ENCODE data around the gene MTERF4.

MTERF4 gene

DNA sequence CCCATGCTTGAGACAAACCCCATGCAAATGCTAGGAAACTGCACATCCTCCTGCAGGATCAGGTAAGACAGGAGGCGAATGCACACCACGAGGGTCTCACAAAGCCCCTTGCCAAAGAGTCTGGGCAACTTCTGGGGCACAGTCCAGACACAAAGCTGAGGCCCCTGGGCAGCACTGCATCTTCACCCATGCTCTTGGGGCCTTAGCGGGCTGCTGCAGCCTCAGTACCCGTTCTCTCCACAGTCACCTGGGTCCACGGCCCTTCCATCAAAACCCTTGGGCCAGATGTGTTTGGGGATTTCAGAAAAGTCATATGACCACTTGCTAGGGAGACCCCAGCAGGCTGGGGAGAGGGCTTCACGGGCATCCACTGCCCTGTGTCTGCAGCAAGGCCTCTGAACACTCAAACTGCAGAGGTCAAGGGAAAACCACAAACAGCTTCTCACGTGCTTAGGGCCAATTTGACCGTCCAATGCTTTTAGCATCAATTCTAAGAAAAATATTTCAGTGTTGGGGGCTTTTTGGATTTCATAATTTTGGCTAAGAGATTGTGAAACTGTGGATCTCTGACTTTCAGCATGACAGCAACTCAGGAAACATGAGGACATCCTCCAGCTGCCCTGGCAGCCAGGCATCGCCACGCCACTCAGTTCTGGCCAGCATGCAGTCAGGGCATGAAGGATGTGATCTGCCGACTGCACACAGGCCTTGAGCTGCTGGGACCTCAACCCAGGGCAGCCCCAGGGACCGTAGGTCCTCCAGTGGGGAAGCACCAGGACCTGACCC is 27.2 kb upstream of the MTERF4 start:
- no peak for DNase-seq
- no peak overlapping the region for H4K8ac ChIP-seq (ENCODE audit: low read length)
- no peaks in the 10 kb centered on the region for H3K79me1 ChIP-seq (replicated peaks; ENCODE audit: low read length, poor library complexity, severe bottlenecking)
- H3K9ac ChIP-seq (ENCODE audit: low read length): no peak overlapping the region
- H3K23ac ChIP-seq (ENCODE audit: low read length in 2 of 2): no peak overlapping the region
- 95% methylated on average over 12 of the region's 12 CpGs for WGBS
- H2AK5ac ChIP-seq (ENCODE audit: low read length, severe bottlenecking): no peak overlapping the region
- H3K9me3 ChIP-seq (ENCODE audit: control insufficient read depth, low read length): no peaks in the 10 kb centered on the region
- H3K4me3 ChIP-seq (ENCODE audit: insufficient read depth in 1 of 2, low read depth in 1 of 2, low read length in 2 of 2): no peak overlapping the region
- H3K4me2 ChIP-seq (ENCODE audit: low read length, poor library complexity, severe bottlenecking): no peak overlapping the region
- no peak overlapping the region for H2BK12ac ChIP-seq (ENCODE audit: low read length in 2 of 2)
- H3K36me3 ChIP-seq (ENCODE audit: control insufficient read depth in 1 of 2, insufficient read depth in 2 of 2, low read depth in 1 of 2, low read length in 2 of 2): peaks cover 7 to 18% of the 10 kb centered on the region in 2 experiments
- H3K27me3 ChIP-seq (ENCODE audit: control insufficient read depth in 1 of 2, insufficient read depth in 1 of 2, low read length in 2 of 2): no peaks in the 10 kb centered on the region
- H4K91ac ChIP-seq (ENCODE audit: low read length): no peak overlapping the region
- H2BK120ac ChIP-seq (ENCODE audit: low read depth, low read length): no peak overlapping the region
- no peak overlapping the region for H3K18ac ChIP-seq (ENCODE audit: low read depth in 1 of 2, low read length in 2 of 2)
- H3K14ac ChIP-seq (ENCODE audit: low read length in 2 of 2): no peak overlapping the region
- no peak overlapping the region for H3K4ac ChIP-seq (ENCODE audit: low read depth in 1 of 2, low read length in 2 of 2)
- no peak overlapping the region for H2BK15ac ChIP-seq (ENCODE audit: low read depth, poor library complexity, severe bottlenecking)
- H2AFZ ChIP-seq (ENCODE audit: low read depth, low read length): no peak overlapping the region
- H2BK5ac ChIP-seq (ENCODE audit: low read depth, low read length, poor library complexity, severe bottlenecking): no peak overlapping the region
- H3K4me1 ChIP-seq (ENCODE audit: control insufficient read depth, insufficient read depth, low read depth, low read length): no peaks in the 10 kb centered on the region
- H3K27ac ChIP-seq (ENCODE audit: low read length, poor library complexity, severe bottlenecking): no peak overlapping the region

DNA sequence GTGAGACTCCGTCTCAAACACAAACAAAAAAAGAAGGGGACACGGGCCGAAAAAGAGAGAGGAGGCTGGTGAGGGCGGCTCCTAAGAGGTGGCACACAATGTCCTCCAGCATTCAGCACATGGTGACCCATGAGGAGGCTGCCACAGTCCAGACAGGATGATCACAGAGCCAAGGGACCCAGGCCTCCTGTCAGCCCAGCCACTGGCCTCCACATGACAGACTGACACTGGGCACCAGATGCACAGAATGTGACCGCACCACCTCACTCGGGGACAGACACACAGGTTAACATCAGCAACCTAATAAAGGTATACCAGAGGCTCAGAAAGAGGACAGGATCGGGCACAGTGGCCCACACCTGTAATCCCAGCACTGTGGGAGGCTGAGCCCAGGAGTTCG is 26.2 kb upstream of the MTERF4 start:
- Histone ChIP-seq H2BK5ac (ENCODE audit: low read depth, low read length, poor library complexity, severe bottlenecking) (no peak overlapping the region), H2BK15ac (ENCODE audit: low read depth, poor library complexity, severe bottlenecking) (no peak overlapping the region), H3K4ac (ENCODE audit: low read depth in 1 of 2, low read length in 2 of 2) (no peak overlapping the region), H3K27me3 (ENCODE audit: control insufficient read depth in 1 of 2, insufficient read depth in 1 of 2, low read length in 2 of 2) (no peaks in the 10 kb centered on the region), H4K91ac (ENCODE audit: low read length) (no peak overlapping the region), H3K4me1 (ENCODE audit: control insufficient read depth, insufficient read depth, low read depth, low read length) (no peaks in the 10 kb centered on the region), H3K4me3 (ENCODE audit: insufficient read depth in 1 of 2, low read depth in 1 of 2, low read length in 2 of 2) (no peak overlapping the region), H3K14ac (ENCODE audit: low read length in 2 of 2) (no peak overlapping the region), H2AFZ (ENCODE audit: low read depth, low read length) (no peak overlapping the region), H3K36me3 (ENCODE audit: control insufficient read depth in 1 of 2, insufficient read depth in 2 of 2, low read depth in 1 of 2, low read length in 2 of 2) (peaks cover 4 to 23% of the 10 kb centered on the region in 2 experiments), H3K23ac (ENCODE audit: low read length in 2 of 2) (no peak overlapping the region), H2BK12ac (ENCODE audit: low read length in 2 of 2) (no peak overlapping the region), H3K9ac (ENCODE audit: low read length) (no peak overlapping the region), H2AK5ac (ENCODE audit: low read length, severe bottlenecking) (no peak overlapping the region), H3K4me2 (ENCODE audit: low read length, poor library complexity, severe bottlenecking) (no peak overlapping the region), H2BK120ac (ENCODE audit: low read depth, low read length) (no peak overlapping the region), H3K79me1 (replicated peaks; ENCODE audit: low read length, poor library complexity, severe bottlenecking) (no peaks in the 10 kb centered on the region), H3K18ac (ENCODE audit: low read depth in 1 of 2, low read length in 2 of 2) (no peak overlapping the region), H3K27ac (ENCODE audit: low read length, poor library complexity, severe bottlenecking) (no peak overlapping the region), H3K9me3 (ENCODE audit: control insufficient read depth, low read length) (no peaks in the 10 kb centered on the region), H4K8ac (ENCODE audit: low read length) (no peak overlapping the region)
- DNase-seq: no peak
- WGBS: 94% methylated on average over 8 of the region's 8 CpGs

DNA sequence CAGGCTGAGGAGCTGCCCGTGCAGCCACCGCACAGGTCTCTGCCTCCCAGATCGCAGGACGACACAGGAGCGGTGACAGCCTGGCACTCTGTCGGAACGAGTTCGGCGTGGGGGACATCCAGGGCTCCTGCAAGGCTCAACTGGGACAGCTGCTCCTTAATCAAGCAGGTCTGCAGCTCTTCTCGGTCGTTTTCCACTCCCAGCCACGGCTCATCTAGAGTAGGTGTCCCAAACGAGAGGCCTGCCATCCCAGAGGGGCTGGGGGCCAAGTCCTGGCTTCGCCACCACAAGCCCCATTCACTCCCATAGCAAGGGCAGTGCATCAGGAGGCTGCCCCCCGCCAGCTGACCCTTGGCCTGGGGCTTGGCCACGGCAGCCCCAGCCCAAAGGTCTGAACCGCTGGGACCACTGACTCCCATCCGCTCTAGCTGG is 24.7 kb upstream of the MTERF4 start:
- WGBS: 95% methylated on average over 18 of the region's 18 CpGs

DNA sequence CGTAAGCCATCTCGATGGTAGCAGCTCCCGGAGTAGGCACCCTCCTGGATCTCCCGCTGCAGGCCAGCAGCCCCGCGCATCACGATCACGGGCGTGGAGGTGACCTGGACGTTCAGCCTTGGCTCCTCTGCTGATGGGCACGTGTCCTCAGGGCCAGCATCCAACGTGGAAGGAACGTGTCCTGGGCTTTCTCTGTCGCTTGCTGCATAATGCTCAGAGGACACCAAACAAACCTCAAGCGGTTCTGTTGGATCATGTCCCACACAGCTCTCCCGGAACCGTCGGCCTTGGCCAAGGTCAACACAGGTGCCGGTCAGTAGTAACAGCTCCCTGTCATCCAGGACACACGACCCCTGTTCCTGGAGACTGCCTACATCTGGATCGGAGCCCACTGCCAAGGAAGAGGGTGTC is 24.1 kb upstream of the MTERF4 start:
- WGBS: 95% methylated on average over 21 of the region's 21 CpGs

More for the DNA sequence above, 24.7 kb upstream of the MTERF4 start:
- Histone ChIP-seq H3K27me3 (ENCODE audit: control insufficient read depth in 1 of 2, insufficient read depth in 1 of 2, low read length in 2 of 2) (no peaks in the 10 kb centered on the region), H3K4me1 (ENCODE audit: control insufficient read depth, insufficient read depth, low read depth, low read length) (no peaks in the 10 kb centered on the region), H4K91ac (ENCODE audit: low read length) (no peak overlapping the region), H3K9ac (ENCODE audit: low read length) (no peak overlapping the region), H3K18ac (ENCODE audit: low read depth in 1 of 2, low read length in 2 of 2) (no peak overlapping the region), H3K79me1 (replicated peaks; ENCODE audit: low read length, poor library complexity, severe bottlenecking) (no peaks in the 10 kb centered on the region), H2BK5ac (ENCODE audit: low read depth, low read length, poor library complexity, severe bottlenecking) (no peak overlapping the region), H2AK5ac (ENCODE audit: low read length, severe bottlenecking) (no peak overlapping the region), H3K4ac (ENCODE audit: low read depth in 1 of 2, low read length in 2 of 2) (no peak overlapping the region), H3K23ac (ENCODE audit: low read length in 2 of 2) (no peak overlapping the region), H2BK12ac (ENCODE audit: low read length in 2 of 2) (no peak overlapping the region), H3K14ac (ENCODE audit: low read length in 2 of 2) (no peak overlapping the region), H2BK15ac (ENCODE audit: low read depth, poor library complexity, severe bottlenecking) (no peak overlapping the region), H3K9me3 (ENCODE audit: control insufficient read depth, low read length) (no peaks in the 10 kb centered on the region), H3K4me2 (ENCODE audit: low read length, poor library complexity, severe bottlenecking) (no peak overlapping the region), H2AFZ (ENCODE audit: low read depth, low read length) (no peak overlapping the region), H4K8ac (ENCODE audit: low read length) (no peak overlapping the region), H3K36me3 (ENCODE audit: control insufficient read depth in 1 of 2, insufficient read depth in 2 of 2, low read depth in 1 of 2, low read length in 2 of 2) (peaks cover 11 to 29% of the 10 kb centered on the region in 2 experiments), H2BK120ac (ENCODE audit: low read depth, low read length) (no peak overlapping the region), H3K27ac (ENCODE audit: low read length, poor library complexity, severe bottlenecking) (no peak overlapping the region), H3K4me3 (ENCODE audit: insufficient read depth in 1 of 2, low read depth in 1 of 2, low read length in 2 of 2) (no peak overlapping the region)
- DNase-seq: no peak

More for the DNA sequence above, 24.1 kb upstream of the MTERF4 start:
- no peak overlapping the region for H2BK120ac ChIP-seq (ENCODE audit: low read depth, low read length)
- no peak overlapping the region for H4K91ac ChIP-seq (ENCODE audit: low read length)
- H3K23ac ChIP-seq (ENCODE audit: low read length in 2 of 2): no peak overlapping the region
- H2BK15ac ChIP-seq (ENCODE audit: low read depth, poor library complexity, severe bottlenecking): no peak overlapping the region
- H3K27ac ChIP-seq (ENCODE audit: low read length, poor library complexity, severe bottlenecking): no peak overlapping the region
- H4K8ac ChIP-seq (ENCODE audit: low read length): no peak overlapping the region
- no peak overlapping the region for H3K4me2 ChIP-seq (ENCODE audit: low read length, poor library complexity, severe bottlenecking)
- H3K27me3 ChIP-seq (ENCODE audit: control insufficient read depth in 1 of 2, insufficient read depth in 1 of 2, low read length in 2 of 2): no peaks in the 10 kb centered on the region
- peaks cover 14 to 29% of the 10 kb centered on the region in 2 experiments for H3K36me3 ChIP-seq (ENCODE audit: control insufficient read depth in 1 of 2, insufficient read depth in 2 of 2, low read depth in 1 of 2, low read length in 2 of 2)
- no peak overlapping the region for H3K4ac ChIP-seq (ENCODE audit: low read depth in 1 of 2, low read length in 2 of 2)
- no peak overlapping the region for H2BK5ac ChIP-seq (ENCODE audit: low read depth, low read length, poor library complexity, severe bottlenecking)
- no peak overlapping the region for H3K4me3 ChIP-seq (ENCODE audit: insufficient read depth in 1 of 2, low read depth in 1 of 2, low read length in 2 of 2)
- no peak for DNase-seq
- no peak overlapping the region for H2AK5ac ChIP-seq (ENCODE audit: low read length, severe bottlenecking)
- peaks cover 5% of the 10 kb centered on the region for H3K9me3 ChIP-seq (ENCODE audit: control insufficient read depth, low read length)
- H2AFZ ChIP-seq (ENCODE audit: low read depth, low read length): no peak overlapping the region
- H3K14ac ChIP-seq (ENCODE audit: low read length in 2 of 2): no peak overlapping the region
- no peaks in the 10 kb centered on the region for H3K79me1 ChIP-seq (replicated peaks; ENCODE audit: low read length, poor library complexity, severe bottlenecking)
- no peak overlapping the region for H2BK12ac ChIP-seq (ENCODE audit: low read length in 2 of 2)
- H3K18ac ChIP-seq (ENCODE audit: low read depth in 1 of 2, low read length in 2 of 2): no peak overlapping the region
- no peak overlapping the region for H3K9ac ChIP-seq (ENCODE audit: low read length)
- H3K4me1 ChIP-seq (ENCODE audit: control insufficient read depth, insufficient read depth, low read depth, low read length): no peaks in the 10 kb centered on the region

Measured in mesenchymal stem cell (in vitro differentiated cells and primary cell).